Hematopoietic multipotent progenitor cell treated with erythropoietin and hydrocortisone succinate and interleukin-3 and kit ligand, for 6 days (in vitro differentiated cells): ENCODE data around the gene DEK.
"Not testable (repeated sequence)": the region's sequence is repeated elsewhere in the genome, so short reads cannot be mapped to it uniquely, and the experiment has no call there.

Experiments used
- DNase-seq: peaks from one replicate; pipeline ENCODE4 v3.0.0-alpha.2; 2015

DEK gene, protein sequence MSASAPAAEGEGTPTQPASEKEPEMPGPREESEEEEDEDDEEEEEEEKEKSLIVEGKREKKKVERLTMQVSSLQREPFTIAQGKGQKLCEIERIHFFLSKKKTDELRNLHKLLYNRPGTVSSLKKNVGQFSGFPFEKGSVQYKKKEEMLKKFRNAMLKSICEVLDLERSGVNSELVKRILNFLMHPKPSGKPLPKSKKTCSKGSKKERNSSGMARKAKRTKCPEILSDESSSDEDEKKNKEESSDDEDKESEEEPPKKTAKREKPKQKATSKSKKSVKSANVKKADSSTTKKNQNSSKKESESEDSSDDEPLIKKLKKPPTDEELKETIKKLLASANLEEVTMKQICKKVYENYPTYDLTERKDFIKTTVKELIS

GRCh38 chr6:18264219-18264922 is at the start of gene DEK:
Gene DEK, minus strand, starts transcription at chr6:18264530. Its CDS starts 543 bp downstream, at chr6:18263987.
- peak; percentile 93 for DNase-seq

DNA sequence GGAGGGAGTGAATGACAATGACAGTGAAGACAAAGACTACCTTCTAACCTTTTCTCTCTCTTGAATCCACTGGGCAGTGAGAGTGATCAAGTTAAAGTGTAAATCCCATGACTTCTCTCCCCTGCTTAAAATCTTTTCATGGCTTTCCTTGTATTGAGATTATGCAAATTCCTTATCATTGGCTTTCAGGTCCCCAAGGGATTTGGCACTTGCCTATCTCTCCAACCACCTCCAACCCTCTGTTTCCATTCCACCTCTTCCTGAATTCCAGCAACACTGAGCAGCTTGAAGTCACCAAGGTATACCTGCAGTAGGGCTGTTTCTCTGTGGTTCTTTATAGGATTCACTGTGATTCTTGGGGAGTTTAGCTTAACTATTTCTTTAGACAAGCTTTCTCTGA is 48.0 kb upstream of the DEK start:
- no peak for DNase-seq

DNA sequence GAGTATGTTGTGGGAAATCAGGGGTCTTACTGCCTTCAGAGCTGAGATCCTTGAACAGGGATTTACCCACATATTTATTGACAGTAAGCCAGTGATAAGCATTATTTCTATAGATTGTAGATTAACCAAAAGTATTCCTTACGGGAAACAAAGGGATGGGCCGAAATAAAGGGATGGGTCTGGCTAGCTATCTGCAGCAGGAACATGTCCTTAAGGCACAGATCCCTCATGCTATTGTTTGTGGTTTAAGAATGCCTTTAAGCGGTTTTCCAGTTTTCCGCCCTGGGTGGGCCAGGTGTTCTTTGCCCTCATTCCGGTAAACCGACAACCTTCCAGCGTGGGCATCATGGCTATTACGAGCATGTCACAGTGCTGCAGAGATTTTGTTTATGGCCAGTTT is 45.7 kb upstream of the DEK start:
- not testable (repeated sequence) for DNase-seq

DNA sequence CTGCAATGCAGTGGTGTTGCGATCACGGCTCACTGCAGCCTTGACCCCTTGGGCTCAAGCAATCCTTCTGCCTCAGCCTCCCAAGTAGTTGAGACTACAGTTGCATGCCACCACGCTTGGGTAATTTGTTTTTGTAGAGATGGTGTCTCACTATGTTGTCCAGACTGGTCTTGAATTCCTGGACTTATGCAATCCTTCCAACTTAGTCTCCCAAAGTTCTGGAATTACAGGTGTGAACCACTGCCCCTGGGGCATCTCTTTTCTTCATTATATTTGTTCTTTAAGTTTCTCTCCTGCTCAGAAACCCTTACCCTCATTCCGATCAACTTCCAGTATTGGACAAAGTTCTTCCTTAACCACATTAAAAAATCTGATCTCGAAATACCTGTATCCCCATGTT is 44.7 kb upstream of the DEK start:
- no peak for DNase-seq

DNA sequence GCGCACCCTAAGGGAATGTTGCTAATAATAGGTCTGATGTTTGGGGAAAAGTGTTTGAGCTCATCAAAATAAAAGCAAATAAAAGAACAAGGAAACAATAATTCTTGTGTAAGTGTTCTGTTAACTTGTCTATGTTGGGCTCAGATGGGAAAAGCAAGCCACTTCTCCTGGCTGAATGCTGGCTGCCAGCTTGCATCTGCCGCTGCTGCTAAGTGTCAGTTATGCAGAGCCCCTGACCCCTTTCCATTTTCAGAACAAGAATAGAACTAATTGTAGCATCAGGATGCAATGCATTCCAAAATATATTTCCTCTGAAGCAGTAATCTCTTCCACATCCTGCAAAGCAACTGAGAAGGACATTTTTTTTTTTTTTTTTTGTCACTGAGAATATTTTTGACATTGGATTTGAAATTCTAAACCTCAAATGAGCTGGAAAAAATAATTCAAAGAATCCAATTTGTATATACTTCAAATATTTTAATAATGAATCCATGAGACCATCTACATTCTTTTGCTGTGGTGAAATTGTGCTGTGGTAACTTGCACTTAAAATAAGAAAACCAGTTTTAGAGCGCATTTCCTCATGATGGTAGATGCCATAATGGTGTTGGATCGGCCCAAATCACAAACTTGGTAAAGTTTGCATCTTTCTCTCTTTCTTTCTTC is 43.9 kb upstream of the DEK start:
- DNase-seq = no peak

- no peak for DNase-seq
Measured at GRCh38 chr6:18306977-18307376, 42.6 kb upstream of the DEK start.

GRCh38 chr6:18302561-18303439 is 38.5 kb upstream of the DEK start:
- peak; percentile 15 for DNase-seq

DNA sequence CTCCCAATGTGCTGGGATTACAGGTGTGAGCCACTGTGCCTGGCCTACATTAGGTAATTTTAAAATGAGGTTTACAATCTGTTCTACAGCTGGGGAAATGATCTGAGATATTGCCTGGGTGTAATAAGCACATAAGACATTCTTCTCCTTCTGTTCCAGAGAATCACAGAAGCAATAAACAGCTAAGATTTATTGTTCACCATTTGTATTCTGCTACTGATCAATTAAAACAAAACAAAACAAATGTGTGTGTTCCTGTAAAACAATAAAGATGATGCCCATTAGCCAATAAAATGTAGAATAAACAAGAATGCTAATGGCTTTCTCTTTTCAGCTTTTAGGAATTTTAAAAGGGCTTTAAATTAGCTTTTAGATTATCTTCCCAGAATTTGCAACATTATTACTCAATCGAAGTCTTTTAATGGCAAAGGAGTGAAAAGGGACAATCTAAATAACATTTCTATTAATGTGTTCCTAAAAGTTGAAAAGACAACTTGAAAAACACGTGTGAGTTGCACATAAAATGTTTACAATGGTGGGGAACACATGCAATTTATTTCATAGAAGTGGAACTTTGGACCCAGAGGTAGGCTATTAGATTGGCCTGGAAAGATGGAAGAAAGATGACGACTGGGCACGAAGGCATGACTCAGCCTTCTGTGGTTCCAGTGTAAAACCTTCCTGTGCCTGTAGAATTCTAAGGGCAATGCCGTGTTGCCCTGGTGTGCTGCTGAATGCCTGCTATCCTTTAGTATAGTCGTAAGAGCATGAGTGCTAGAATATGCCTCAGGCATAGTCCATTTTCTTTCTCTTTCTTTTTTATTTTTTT is 29.0 kb upstream of the DEK start:
- no peak for DNase-seq

GRCh38 chr6:18289283-18289682 is 25.0 kb upstream of the DEK start:
- no peak for DNase-seq

GRCh38 chr6:18284261-18284660 is 19.9 kb upstream of the DEK start:
- no peak for DNase-seq

GRCh38 chr6:18281564-18281963 is 17.2 kb upstream of the DEK start:
- no peak for DNase-seq

DNA sequence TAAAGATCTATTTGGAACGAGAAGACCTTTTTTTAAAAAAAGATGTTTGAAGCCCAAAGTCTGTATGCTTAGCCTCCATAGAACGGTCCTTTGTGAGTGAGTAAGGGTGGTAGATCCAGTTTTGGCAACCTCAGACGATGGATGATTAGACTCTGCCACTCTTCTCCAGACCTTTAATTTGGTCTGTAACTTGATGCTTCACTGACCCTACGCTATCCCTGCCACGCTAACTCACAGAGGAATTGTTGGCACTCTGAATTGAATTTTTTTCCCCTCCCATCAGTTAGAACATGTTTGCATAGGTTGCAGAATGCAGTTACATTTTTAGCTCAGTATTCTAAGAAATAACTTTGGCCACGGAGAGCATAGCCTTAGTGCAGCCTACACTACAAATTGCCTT is 15.8 kb upstream of the DEK start:
- no peak for DNase-seq

DNA sequence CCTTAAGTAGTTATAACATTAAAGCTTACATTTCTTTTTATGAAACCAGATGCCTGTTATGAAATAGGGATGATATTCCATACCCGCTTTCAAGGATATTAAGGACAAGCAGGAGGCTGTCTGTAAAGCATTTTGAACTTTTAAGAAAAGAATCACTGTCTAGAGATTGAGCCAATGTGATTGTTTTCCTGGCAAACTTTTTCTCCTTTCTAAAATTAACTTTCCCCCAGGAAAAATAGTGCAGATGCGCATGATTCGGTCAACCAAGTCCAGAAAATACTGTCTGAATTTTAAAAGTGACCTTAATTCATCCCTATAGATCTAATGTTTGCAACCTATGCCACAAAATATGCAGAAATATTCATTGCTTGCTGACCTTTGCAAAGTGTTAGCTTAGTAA is 15.1 kb upstream of the DEK start:
- DNase-seq = no peak

DNA sequence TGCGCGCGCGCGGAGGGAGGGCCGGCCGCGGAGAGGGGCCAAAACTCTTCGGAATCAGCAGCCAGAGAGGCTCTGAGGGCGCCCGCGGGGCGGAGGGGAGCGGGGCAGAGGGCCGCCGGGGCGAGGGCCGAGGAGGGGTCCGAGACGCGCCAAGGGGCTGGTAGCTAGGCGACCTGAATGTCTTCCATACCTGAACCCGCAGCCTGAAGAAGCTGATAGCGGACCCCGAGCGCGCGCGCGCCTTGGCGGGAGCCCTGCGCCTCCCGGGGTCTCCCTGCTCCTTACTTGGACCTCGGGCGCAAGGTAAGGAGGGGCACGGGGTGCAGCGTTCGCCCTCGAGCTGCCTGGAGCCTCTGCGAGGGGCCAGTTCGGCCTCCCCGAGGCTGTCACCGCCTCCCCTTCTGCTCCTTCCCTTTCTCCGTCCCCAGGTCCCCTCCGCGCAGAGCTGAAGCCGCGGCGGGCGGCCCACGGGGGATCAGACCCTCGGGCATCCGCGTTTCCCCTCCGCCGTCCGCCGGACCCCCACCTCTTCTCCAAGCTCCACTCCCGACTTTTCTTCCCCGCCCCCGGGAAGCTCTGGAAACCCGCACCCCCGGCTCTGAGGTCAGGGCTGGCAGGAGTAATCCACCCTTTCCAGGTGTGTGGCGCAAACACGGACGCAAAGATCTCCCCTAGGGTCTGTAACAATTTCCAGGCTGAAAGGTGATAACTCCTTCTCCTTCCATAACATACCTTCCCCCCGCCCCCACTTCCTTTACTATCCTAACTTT is 13.1 kb upstream of the DEK start:
- no peak for DNase-seq

GRCh38 chr6:18276610-18277236 is 12.4 kb upstream of the DEK start:
- DNase-seq = no peak

DNA sequence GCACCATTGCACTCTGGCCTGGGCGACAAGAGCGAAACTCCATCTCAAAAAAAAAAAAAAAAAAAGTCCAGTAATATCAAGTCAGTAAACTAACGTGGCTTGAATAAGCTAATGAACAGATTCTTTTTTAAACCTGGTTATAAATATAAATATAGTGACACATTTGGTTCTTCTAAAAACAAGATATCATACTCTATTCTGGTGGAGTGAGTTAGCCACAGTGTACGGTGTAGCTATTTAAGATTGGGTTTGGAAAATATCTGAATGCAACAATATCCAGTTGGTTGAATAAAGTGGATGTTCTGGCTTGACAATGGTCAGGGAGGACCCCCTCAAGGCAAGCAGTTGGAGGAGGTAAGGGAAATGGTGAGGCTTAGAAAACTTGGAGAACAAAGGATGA is 5.9 kb upstream of the DEK start:
- DNase-seq = no peak

DNA sequence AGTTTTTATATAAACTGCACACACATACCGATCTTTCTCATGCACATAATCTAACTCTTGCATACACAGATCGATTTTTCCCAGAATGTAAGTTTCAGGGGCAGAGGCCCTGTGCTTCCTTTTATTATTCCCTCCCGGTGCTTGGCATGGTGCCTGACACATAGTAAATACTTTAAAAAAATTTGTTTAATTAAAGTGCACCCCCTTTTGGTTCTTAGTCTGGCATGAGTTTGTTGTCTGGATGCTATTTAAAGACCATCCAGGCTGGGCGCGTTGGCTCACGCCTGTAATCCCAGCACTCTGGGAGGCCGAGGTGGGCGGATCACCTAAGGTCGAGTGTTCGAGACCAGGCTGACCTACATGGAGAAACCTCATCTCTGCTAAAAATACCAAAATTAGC is 5.4 kb upstream of the DEK start:
- DNase-seq = no peak

DNA sequence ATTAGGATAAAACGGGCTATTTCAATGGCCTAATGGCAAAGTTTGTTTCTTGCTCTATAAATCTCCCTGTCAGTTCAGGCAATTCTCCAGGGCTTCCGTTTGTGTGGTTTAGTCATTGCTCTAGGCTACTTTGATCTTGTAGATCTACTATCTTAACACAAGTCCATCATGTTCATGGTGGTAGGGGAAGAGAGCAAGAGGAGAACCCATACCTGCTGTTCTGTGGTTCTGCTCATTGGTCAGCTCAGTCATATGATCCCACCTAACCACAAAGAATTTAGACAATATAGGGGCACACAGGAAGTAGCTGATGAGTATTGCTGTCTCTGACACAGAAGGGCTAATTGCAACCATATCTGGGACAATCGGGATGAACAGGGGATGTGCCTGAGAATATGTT is 4.9 kb upstream of the DEK start:
- peak; percentile 75 for DNase-seq

GRCh38 chr6:18268066-18268465 is 3.7 kb upstream of the DEK start:
- DNase-seq = no peak

DNA sequence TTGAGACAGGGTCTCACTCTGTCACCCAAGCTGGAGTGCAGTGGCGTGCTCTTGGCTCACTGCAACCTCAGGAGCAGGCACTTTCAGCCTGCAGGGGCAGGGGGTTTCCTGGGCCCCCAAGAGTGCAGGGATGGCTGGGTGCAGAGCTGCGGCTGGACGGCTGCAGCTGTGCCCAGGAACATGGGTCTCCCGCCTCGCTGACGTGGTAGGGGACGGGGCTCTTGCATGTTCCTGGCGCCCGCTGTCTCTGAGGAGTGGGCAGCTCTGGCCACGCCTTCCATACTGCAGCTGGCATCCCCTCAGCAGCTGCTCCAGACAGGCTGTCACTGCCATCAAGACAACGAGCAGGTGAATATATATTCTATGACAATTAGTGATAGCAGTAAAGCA is 2.2 kb upstream of the DEK start:
- DNase-seq = no peak
